Esophagus muscularis mucosa (tissue), 4 donors: ENCODE data around the gene COL11A1. TPM values are rescaled to one million over a fixed set of nuclear protein-coding genes. Genes with fewer than 3 reads are reported as not detected.

Source experiments
- DNase-seq: peaks from one replicate; pipeline ENCODE4 v3.0.0-alpha.2; 2017; ENCODE audit errors: extremely low spot score
- H3K27ac ChIP-seq, 4 donors: fragments of 200-600 bp; sonication (generic); replicated peaks in 1 of 4; 1 replicate in 3 of 4; 2 replicates in 1 of 4; pipeline ENCODE4 v1.5.1; 2016 to 2019; ENCODE audit warnings: mild to moderate bottlenecking in 1 of 4
- H3K27me3 ChIP-seq, 4 donors: fragments of 200-600 bp; sonication (generic); one replicate each; pipeline versions ENCODE4 v1.5.1 to v1.6.0; 2016 to 2019
- H3K36me3 ChIP-seq, 4 donors: fragments of 200-600 bp; sonication (generic); one replicate each; pipeline ENCODE4 v1.5.1; 2016 to 2019
- H3K4me1 ChIP-seq, 4 donors: fragments of 200-600 bp; sonication (generic); one replicate each; pipeline ENCODE4 v1.5.1; 2016 to 2019
- H3K4me3 ChIP-seq, 4 donors: fragments of 200-600 bp; sonication (generic); 1 replicate in 2 of 4; 2 replicates in 2 of 4; pipeline ENCODE4 v1.5.1; 2016 to 2019; ENCODE audit warnings: mild to moderate bottlenecking in 4 of 4, moderate library complexity in 1 of 4
- H3K9me3 ChIP-seq, 4 donors: fragments of 200-600 bp; sonication (generic); 1 replicate in 3 of 4; 2 replicates in 1 of 4; pipeline ENCODE4 v1.5.1; 2016 to 2019
- EP300 ChIP-seq: sonication (generic); formaldehyde crosslinking; IDR thresholded peaks from one replicate; pipeline ENCODE4 v1.6.1; 2017; ENCODE audit warnings: antibody characterized with exemption
- POLR2A ChIP-seq: fragments of 450-650 bp; IDR thresholded peaks from one replicate; pipeline ENCODE4 v1.6.1; 2017; ENCODE audit warnings: antibody characterized with exemption, moderate library complexity, mild to moderate bottlenecking, low read depth
- POLR2AphosphoS5 ChIP-seq, 2 donors: sonication (generic); formaldehyde crosslinking; IDR thresholded peaks; one replicate each; pipeline ENCODE4 v1.6.1; 2017; ENCODE audit warnings: antibody characterized with exemption in 2 of 2
- WGBS: methylation state at CpG from one replicate; pipeline ENCODE4 v1.1.5; 2018; 5-methylcytosine and 5-hydroxymethylcytosine counted together
- intact Hi-C: fragments of 100-400 bp; cut with DNase I; formaldehyde crosslinking; loops from one replicate; pipeline ENCODE4 v1.15.1; 2023
- total RNA-seq, 4 donors: library from RNA; depleted of rRNA; stranded (reverse); fragments of >200 nt; gene quantifications; one replicate each; pipeline versions ENCODE4 v1.1.0 to v1.2.1, GENCODE V29; 2016
- TF ChIP-seq, protein P1 (sequence below), 3 experiments: fragments of 200-600 bp in 2 of 3; fragments of 450-650 bp in 1 of 3; sonication (generic) in 2 of 3; IDR thresholded peaks; one replicate each; pipeline ENCODE4 v1.5.1; 2017 to 2019; ENCODE audit warnings: antibody characterized with exemption in 3 of 3, mild to moderate bottlenecking in 2 of 3, moderate library complexity in 1 of 3

Gene COL11A1
- total RNA-seq, 4 donors from 2014 or later = 0.06 to 0.17 (median 0.11) TPM; not detected in 1

GRCh38 chr1:102886638-102887037 is 221.7 kb downstream of the COL11A1 start:
- WGBS = 69% methylated on average over 4 of the region's 4 CpGs
- Histone ChIP-seq H3K27ac (no peak overlapping the region), H3K4me3 (no peak overlapping the region), H3K36me3 (no peaks in the 10 kb centered on the region), H3K27me3 (no peaks in the 10 kb centered on the region), H3K4me1 (no peaks in the 10 kb centered on the region), H3K9me3 (no peaks in the 10 kb centered on the region)
- DNase-seq = no peak
- intact Hi-C loops = no loop called here
- no peak for TF ChIP-seq EP300
- no peak for TF ChIP-seq POLR2A
- TF ChIP-seq POLR2AphosphoS5 (IDR thresholded peaks at IDR 0.05) = no peak
- TF ChIP-seq, protein P1, sequence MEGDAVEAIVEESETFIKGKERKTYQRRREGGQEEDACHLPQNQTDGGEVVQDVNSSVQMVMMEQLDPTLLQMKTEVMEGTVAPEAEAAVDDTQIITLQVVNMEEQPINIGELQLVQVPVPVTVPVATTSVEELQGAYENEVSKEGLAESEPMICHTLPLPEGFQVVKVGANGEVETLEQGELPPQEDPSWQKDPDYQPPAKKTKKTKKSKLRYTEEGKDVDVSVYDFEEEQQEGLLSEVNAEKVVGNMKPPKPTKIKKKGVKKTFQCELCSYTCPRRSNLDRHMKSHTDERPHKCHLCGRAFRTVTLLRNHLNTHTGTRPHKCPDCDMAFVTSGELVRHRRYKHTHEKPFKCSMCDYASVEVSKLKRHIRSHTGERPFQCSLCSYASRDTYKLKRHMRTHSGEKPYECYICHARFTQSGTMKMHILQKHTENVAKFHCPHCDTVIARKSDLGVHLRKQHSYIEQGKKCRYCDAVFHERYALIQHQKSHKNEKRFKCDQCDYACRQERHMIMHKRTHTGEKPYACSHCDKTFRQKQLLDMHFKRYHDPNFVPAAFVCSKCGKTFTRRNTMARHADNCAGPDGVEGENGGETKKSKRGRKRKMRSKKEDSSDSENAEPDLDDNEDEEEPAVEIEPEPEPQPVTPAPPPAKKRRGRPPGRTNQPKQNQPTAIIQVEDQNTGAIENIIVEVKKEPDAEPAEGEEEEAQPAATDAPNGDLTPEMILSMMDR (IDR thresholded peaks at IDR 0.05) = no peak

- 83% methylated on average over 4 of the region's 4 CpGs for WGBS
Measured at GRCh38 chr1:102884238-102884637, 224.1 kb downstream of the COL11A1 start.

DNA sequence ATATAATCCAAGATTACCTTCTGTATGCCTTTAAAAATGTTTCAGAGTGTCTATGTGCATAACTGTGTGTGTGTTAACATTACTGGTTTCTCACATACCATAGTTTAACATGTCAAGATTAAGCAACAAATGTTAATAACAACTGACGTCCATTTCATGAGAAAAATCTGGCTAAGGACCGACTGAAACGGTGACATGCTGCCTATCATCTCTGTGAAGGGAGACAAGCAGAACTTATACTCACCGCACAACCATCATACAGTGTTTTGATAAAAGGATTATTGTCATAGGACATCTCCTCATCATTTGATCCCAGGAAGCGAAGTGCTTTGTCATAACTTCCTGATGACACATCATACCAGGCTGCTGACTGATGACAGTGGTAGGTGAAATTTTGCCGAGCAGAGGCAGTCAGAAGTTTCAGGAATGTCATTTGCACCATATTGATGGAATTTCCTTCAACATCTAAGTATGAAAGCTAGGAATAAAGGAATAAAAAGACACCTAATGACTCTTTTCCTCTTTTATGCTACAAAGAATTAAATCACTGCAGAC is 228.8 kb downstream of the COL11A1 start:
- Histone ChIP-seq H3K4me3 (no peak overlapping the region), H3K4me1 (no peaks in the 10 kb centered on the region), H3K27ac (no peak overlapping the region), H3K27me3 (no peaks in the 10 kb centered on the region), H3K9me3 (no peaks in the 10 kb centered on the region), H3K36me3 (no peaks in the 10 kb centered on the region)
- no peak for DNase-seq
- TF ChIP-seq, protein P1 (IDR thresholded peaks at IDR 0.05) = no peak
- TF ChIP-seq POLR2AphosphoS5 (IDR thresholded peaks at IDR 0.05) (no peak), POLR2A (no peak)
- WGBS = 82% methylated on average over 6 of the region's 6 CpGs
- intact Hi-C loops = no loop called here

More at GRCh38 chr1:102884238-102884637, 224.1 kb downstream of the COL11A1 start:
- no peak for DNase-seq
- no peak for TF ChIP-seq EP300
- TF ChIP-seq POLR2A = no peak
- no peak for TF ChIP-seq POLR2AphosphoS5 (IDR thresholded peaks at IDR 0.05)
- TF ChIP-seq, protein P1 (IDR thresholded peaks at IDR 0.05) = no peak
- no peaks in the 10 kb centered on the region for H3K9me3 ChIP-seq
- no peaks in the 10 kb centered on the region for H3K4me1 ChIP-seq
- intact Hi-C loops = no loop called here
- H3K4me3 ChIP-seq = no peak overlapping the region
- H3K27me3 ChIP-seq = no peaks in the 10 kb centered on the region
- no peak overlapping the region for H3K27ac ChIP-seq
- H3K36me3 ChIP-seq = no peaks in the 10 kb centered on the region

DNA sequence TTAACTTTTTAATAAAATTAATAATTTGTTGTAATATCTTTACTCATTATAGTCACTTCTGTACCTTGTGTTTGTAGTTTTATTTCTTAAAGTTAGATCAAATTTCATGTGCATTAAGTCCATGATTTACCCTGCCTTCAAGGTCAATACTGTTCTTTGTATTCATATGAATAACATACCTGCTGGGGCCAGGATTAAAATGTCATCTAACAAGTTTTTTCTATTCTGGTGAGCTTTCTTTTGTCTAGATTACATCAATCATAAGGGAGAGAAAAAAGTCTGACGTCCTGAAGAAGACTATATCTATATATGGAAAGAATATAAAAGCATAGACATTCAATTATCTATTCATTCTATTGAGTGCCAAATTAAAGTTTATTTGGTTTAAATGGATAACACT is 232.6 kb downstream of the COL11A1 start:
- Histone ChIP-seq H3K9me3 (no peaks in the 10 kb centered on the region), H3K4me3 (no peak overlapping the region), H3K27me3 (peaks cover 0 to 3% (median 0%) of the 10 kb centered on the region in 4 donors), H3K36me3 (no peaks in the 10 kb centered on the region), H3K27ac (no peak overlapping the region), H3K4me1 (no peaks in the 10 kb centered on the region)
- 27% methylated on average over 1 of the region's 1 CpG for WGBS
- no peak for TF ChIP-seq EP300
- no peak for TF ChIP-seq POLR2A
- no peak for TF ChIP-seq POLR2AphosphoS5 (IDR thresholded peaks at IDR 0.05)
- TF ChIP-seq, protein P1 (IDR thresholded peaks at IDR 0.05) = no peak
- intact Hi-C loops = no loop called here
- DNase-seq = no peak

GRCh38 chr1:102872526-102872925 is 235.8 kb downstream of the COL11A1 start:
- WGBS = 89% methylated on average over 1 of the region's 1 CpG
- intact Hi-C loops = no loop called here

More at GRCh38 chr1:102872526-102872925, 235.8 kb downstream of the COL11A1 start:
- Histone ChIP-seq H3K9me3 (peaks cover 0 to 4% (median 0%) of the 10 kb centered on the region in 4 donors), H3K36me3 (no peaks in the 10 kb centered on the region), H3K4me1 (no peaks in the 10 kb centered on the region), H3K27ac (no peak overlapping the region), H3K4me3 (no peak overlapping the region), H3K27me3 (peaks cover 0 to 3% (median 0%) of the 10 kb centered on the region in 4 donors)
- no peak for TF ChIP-seq EP300
- TF ChIP-seq, protein P1 (IDR thresholded peaks at IDR 0.05) = no peak
- no peak for TF ChIP-seq POLR2A
- TF ChIP-seq POLR2AphosphoS5 (IDR thresholded peaks at IDR 0.05) = no peak
- no peak for DNase-seq
